Endodermal cell (in vitro differentiated cells): ENCODE results near the gene AKR1B1. TPM values are rescaled to one million over a fixed set of nuclear protein-coding genes. Genes with fewer than 3 reads are reported as not detected.

Experiments used
- DNase-seq: peaks from one replicate; pipeline ENCODE4 v3.0.0-alpha.2; 2017
- H3K27ac ChIP-seq: 2 replicates; pipeline ENCODE4 v1.5.1; 2013; ENCODE audit warnings: mild to moderate bottlenecking, low read depth, low read length, moderate library complexity
- H3K27me3 ChIP-seq: 2 replicates; pipeline ENCODE4 v1.6.1; 2013; ENCODE audit warnings: mild to moderate bottlenecking, low read length, moderate library complexity; ENCODE audit not compliant: insufficient read depth, control insufficient read depth, poor library complexity, severe bottlenecking
- H3K36me3 ChIP-seq: 2 replicates; pipeline ENCODE4 v1.7.0; 2013; ENCODE audit warnings: mild to moderate bottlenecking, low read length, moderate library complexity; ENCODE audit not compliant: control insufficient read depth, insufficient read depth
- H3K4me1 ChIP-seq: one replicate; pipeline ENCODE4 v1.7.0; 2013; ENCODE audit warnings: low read length; ENCODE audit not compliant: control insufficient read depth, insufficient read depth
- H3K4me3 ChIP-seq: 2 replicates; pipeline ENCODE4 v1.5.1; 2013; ENCODE audit warnings: mild to moderate bottlenecking, low read length, moderate library complexity
- H3K9ac ChIP-seq: 2 replicates; pipeline ENCODE4 v1.6.1; 2013; ENCODE audit warnings: mild to moderate bottlenecking, low read length, moderate library complexity; ENCODE audit not compliant: poor library complexity, severe bottlenecking; ENCODE audit errors: extremely low read depth
- H3K9me3 ChIP-seq: 2 replicates; pipeline ENCODE4 v1.6.1; 2013; ENCODE audit warnings: mild to moderate bottlenecking, low read length, moderate library complexity; ENCODE audit not compliant: control insufficient read depth
- H3K27ac Mint-ChIP-seq: 2 replicates; pipeline ENCODE4 v1.8.0; 2020; ENCODE audit warnings: mixed read lengths
- H3K27me3 Mint-ChIP-seq: 2 replicates; pipeline ENCODE4 v1.8.0; 2021; ENCODE audit warnings: mild to moderate bottlenecking, mixed read lengths; ENCODE audit not compliant: insufficient read depth
- H3K36me3 Mint-ChIP-seq: 2 replicates; pipeline ENCODE4 v1.8.0; 2020; ENCODE audit warnings: low read depth, mixed read lengths
- H3K4me1 Mint-ChIP-seq: 2 replicates; pipeline ENCODE4 v1.8.0; 2020; ENCODE audit warnings: mixed read lengths
- H3K4me3 Mint-ChIP-seq: 2 replicates; pipeline ENCODE4 v1.8.0; 2020; ENCODE audit warnings: mild to moderate bottlenecking, moderate library complexity, mixed read lengths
- H3K9me3 Mint-ChIP-seq: 2 replicates; pipeline ENCODE4 v1.8.0; 2020; ENCODE audit warnings: mild to moderate bottlenecking, mixed read lengths
- WGBS, 2 experiments: methylation state at CpG; one replicate each; pipeline versions ENCODE4 v1.1.5 to v1.1.7; 2013; ENCODE audit warnings: missing lambda C conversion rate in 2 of 2, mixed read lengths in 1 of 2; ENCODE audit not compliant: insufficient coverage in 1 of 2, insufficient read length in 1 of 2; 5-methylcytosine and 5-hydroxymethylcytosine counted together
- total RNA-seq, 2 donors: library from RNA; stranded (reverse); fragmentation: NEBNext Ultra II Directional in 1 of 2; extraction: Animal tissue kit (Norgen Biotek cat#: 25700) in 1 of 2; gene quantifications; 2 replicates in 1 of 2; 3 replicates in 1 of 2; pipeline ENCODE4 v1.2.1, GENCODE V29; 2021
- TF ChIP-seq, protein P1 (sequence below): fragments of 200-600 bp; sonication (generic); conservative IDR thresholded peaks from 2 replicates; pipeline ENCODE4 v1.5.0; 2021; ENCODE audit warnings: antibody characterized with exemption, mild to moderate bottlenecking

AKR1B1 gene
- total RNA-seq, 2 donors from 2014 or later: 152 to 216 TPM

DNA sequence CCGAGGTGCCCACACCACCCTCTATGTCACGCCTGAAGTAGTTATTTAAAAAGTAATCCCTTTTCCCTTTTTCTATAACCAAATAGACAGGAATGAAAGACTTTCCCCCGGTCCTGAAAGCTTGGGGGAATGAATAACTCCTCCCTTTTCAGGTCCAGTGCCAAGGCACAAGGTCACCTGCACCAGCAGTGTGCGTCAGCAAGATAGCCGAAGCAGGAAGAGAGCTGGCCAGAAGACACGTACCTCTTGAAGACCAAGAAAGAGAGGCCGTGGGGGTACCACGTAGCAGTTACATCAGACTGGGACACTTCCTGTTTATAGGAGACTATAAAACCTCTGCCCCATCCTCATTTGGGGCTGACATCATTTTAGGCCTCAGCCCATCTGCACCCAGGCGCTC lies 10.7 kb upstream of the AKR1B1 start:
- WGBS, 2 experiments: 96 to 97% methylated on average over 8 to 9 of the region's 9 CpGs
- no peak overlapping the region for H3K4me3 ChIP-seq
- Mint-ChIP-seq H3K27me3 (peaks cover 4% of the 10 kb centered on the region), H3K4me3 (no peak overlapping the region), H3K4me1 (peaks cover 25% of the 10 kb centered on the region), H3K36me3 (peaks cover 2% of the 10 kb centered on the region), H3K9me3 (peaks cover 14% of the 10 kb centered on the region), H3K27ac (no peak overlapping the region)
- peaks cover 26% of the 10 kb centered on the region for H3K9me3 ChIP-seq
- no peaks in the 10 kb centered on the region for H3K36me3 ChIP-seq
- no peak overlapping the region for H3K27ac ChIP-seq
- no peak overlapping the region for H3K9ac ChIP-seq
- no peak for DNase-seq
- H3K27me3 ChIP-seq: no peaks in the 10 kb centered on the region
- TF ChIP-seq, protein P1, sequence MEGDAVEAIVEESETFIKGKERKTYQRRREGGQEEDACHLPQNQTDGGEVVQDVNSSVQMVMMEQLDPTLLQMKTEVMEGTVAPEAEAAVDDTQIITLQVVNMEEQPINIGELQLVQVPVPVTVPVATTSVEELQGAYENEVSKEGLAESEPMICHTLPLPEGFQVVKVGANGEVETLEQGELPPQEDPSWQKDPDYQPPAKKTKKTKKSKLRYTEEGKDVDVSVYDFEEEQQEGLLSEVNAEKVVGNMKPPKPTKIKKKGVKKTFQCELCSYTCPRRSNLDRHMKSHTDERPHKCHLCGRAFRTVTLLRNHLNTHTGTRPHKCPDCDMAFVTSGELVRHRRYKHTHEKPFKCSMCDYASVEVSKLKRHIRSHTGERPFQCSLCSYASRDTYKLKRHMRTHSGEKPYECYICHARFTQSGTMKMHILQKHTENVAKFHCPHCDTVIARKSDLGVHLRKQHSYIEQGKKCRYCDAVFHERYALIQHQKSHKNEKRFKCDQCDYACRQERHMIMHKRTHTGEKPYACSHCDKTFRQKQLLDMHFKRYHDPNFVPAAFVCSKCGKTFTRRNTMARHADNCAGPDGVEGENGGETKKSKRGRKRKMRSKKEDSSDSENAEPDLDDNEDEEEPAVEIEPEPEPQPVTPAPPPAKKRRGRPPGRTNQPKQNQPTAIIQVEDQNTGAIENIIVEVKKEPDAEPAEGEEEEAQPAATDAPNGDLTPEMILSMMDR: no peak
- peaks cover 2% of the 10 kb centered on the region for H3K4me1 ChIP-seq

GRCh38 chr7:134468475-134468874 lies 9.6 kb upstream of the AKR1B1 start:
- H3K36me3 Mint-ChIP-seq: peaks cover 2% of the 10 kb centered on the region
- H3K9me3 Mint-ChIP-seq: peaks cover 21% of the 10 kb centered on the region

DNA sequence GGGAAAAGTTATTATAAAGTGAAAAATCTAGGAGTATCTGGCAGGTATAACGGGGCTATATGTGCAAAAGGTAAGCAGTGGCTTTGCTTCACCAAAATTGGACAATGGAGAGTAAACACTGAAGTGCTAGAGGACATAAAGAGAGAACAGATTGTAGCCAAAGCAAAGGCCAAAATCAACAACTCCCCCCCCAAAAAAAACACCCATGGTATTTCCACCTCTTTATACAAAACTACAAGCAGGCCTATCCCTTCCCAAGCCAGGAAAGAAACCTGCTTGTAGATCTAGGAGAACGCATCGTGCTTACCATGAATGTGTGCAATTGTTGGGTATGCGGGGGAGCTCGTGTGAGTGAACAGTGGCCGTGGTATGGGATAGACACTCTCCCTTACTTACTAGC lies 9.2 kb upstream of the AKR1B1 start:
- Mint-ChIP-seq H3K4me3 (no peak overlapping the region), H3K36me3 (peaks cover 2% of the 10 kb centered on the region), H3K9me3 (peaks cover 21% of the 10 kb centered on the region), H3K27me3 (peaks cover 4% of the 10 kb centered on the region), H3K27ac (no peak overlapping the region), H3K4me1 (peaks cover 19% of the 10 kb centered on the region)
- DNase-seq: no peak
- Histone ChIP-seq H3K27me3 (no peaks in the 10 kb centered on the region), H3K9ac (no peak overlapping the region), H3K9me3 (peaks cover 26% of the 10 kb centered on the region), H3K4me1 (peaks cover 2% of the 10 kb centered on the region), H3K27ac (no peak overlapping the region), H3K4me3 (no peak overlapping the region), H3K36me3 (no peaks in the 10 kb centered on the region)
- TF ChIP-seq, protein P1: no peak
- WGBS, 2 experiments: 94 to 96% methylated on average over 2 to 6 of the region's 6 CpGs

More at GRCh38 chr7:134468475-134468874, 9.6 kb upstream of the AKR1B1 start:
- no peak overlapping the region for H3K4me3 ChIP-seq
- H3K27ac ChIP-seq: no peak overlapping the region
- 95 to 100% methylated on average over 1 to 6 of the region's 6 CpGs for WGBS, 2 experiments
- Mint-ChIP-seq H3K27ac (no peak overlapping the region), H3K4me1 (peaks cover 19% of the 10 kb centered on the region), H3K27me3 (peaks cover 4% of the 10 kb centered on the region), H3K4me3 (no peak overlapping the region)
- H3K36me3 ChIP-seq: no peaks in the 10 kb centered on the region
- no peak overlapping the region for H3K9ac ChIP-seq
- H3K9me3 ChIP-seq: peaks cover 26% of the 10 kb centered on the region
- H3K27me3 ChIP-seq: no peaks in the 10 kb centered on the region
- TF ChIP-seq, protein P1: no peak
- H3K4me1 ChIP-seq: peaks cover 2% of the 10 kb centered on the region
- no peak for DNase-seq
